Neuronal stem cell (in vitro differentiated cells): ENCODE data around the gene PFN1.
A peak's percentile ranks its signal among the peaks of the same experiment; 100 is the strongest.

Experiments
- DNase-seq: peaks from one replicate; pipeline ENCODE4 v3.0.0-alpha.2; 2013; ENCODE audit warnings: low spot score
- H2AFZ ChIP-seq: one replicate; pipeline ENCODE4 v1.6.1; 2013; ENCODE audit warnings: mild to moderate bottlenecking, low read length, inconsistent platforms
- H2AK5ac ChIP-seq: 2 replicates; pipeline ENCODE4 v1.6.1; 2013; ENCODE audit warnings: low read depth, mild to moderate bottlenecking, inconsistent platforms, low read length, moderate library complexity, mixed read lengths
- H2BK120ac ChIP-seq: 2 replicates; pipeline ENCODE4 v1.6.1; 2013; ENCODE audit warnings: low read depth, mild to moderate bottlenecking, inconsistent platforms, low read length, moderate library complexity, mixed read lengths
- H2BK12ac ChIP-seq: one replicate; pipeline ENCODE4 v1.6.1; 2013; ENCODE audit warnings: low read length, inconsistent platforms
- H2BK15ac ChIP-seq: 2 replicates; pipeline ENCODE4 v1.6.1; 2013; ENCODE audit warnings: mild to moderate bottlenecking, low read length, inconsistent platforms, mixed read lengths
- H2BK5ac ChIP-seq: one replicate; pipeline ENCODE4 v1.6.1; 2013; ENCODE audit warnings: inconsistent platforms, mild to moderate bottlenecking, low read length, moderate library complexity
- H3K14ac ChIP-seq: one replicate; pipeline ENCODE4 v1.6.1; 2013; ENCODE audit warnings: low read length, inconsistent platforms
- H3K18ac ChIP-seq: 2 replicates; pipeline ENCODE4 v1.6.1; 2013; ENCODE audit warnings: low read length, inconsistent platforms
- H3K23ac ChIP-seq: 2 replicates; pipeline ENCODE4 v1.6.1; 2013; ENCODE audit warnings: low read depth, mild to moderate bottlenecking, mixed read lengths, low read length, inconsistent platforms; ENCODE audit not compliant: poor library complexity
- H3K27ac ChIP-seq: replicated peaks from 3 replicates; pipeline ENCODE4 v1.5.1; 2013; ENCODE audit warnings: low read length, inconsistent platforms
- H3K27me3 ChIP-seq, 3 experiments: 2 replicates each; pipeline ENCODE4 v1.6.1; 2013; ENCODE audit warnings: low read length in 3 of 3, mild to moderate bottlenecking in 2 of 3, inconsistent platforms in 1 of 3, low read depth in 1 of 3, mixed read lengths in 1 of 3, moderate library complexity in 1 of 3; ENCODE audit not compliant: control insufficient read depth in 3 of 3, insufficient read depth in 3 of 3
- H3K36me3 ChIP-seq, 2 donors: replicated peaks in 1 of 2; 2 replicates each; pipeline ENCODE4 v1.6.1; 2013; ENCODE audit warnings: low read length in 2 of 2; ENCODE audit not compliant: control insufficient read depth in 2 of 2, insufficient read depth in 2 of 2
- H3K4ac ChIP-seq: 2 replicates; pipeline ENCODE4 v1.6.1; 2013; ENCODE audit warnings: inconsistent platforms, mild to moderate bottlenecking, low read length, moderate library complexity
- H3K4me1 ChIP-seq, 2 donors: 1 replicate in 1 of 2; 2 replicates in 1 of 2; pipeline ENCODE4 v1.6.1; 2013; ENCODE audit warnings: low read length in 2 of 2, low read depth in 1 of 2; ENCODE audit not compliant: control insufficient read depth in 2 of 2, insufficient read depth in 1 of 2
- H3K4me2 ChIP-seq: one replicate; pipeline ENCODE4 v1.6.1; 2013; ENCODE audit warnings: mild to moderate bottlenecking, low read length, inconsistent platforms; ENCODE audit not compliant: insufficient read depth, poor library complexity, severe bottlenecking
- H3K4me3 ChIP-seq, 2 donors: 2 replicates each; pipeline ENCODE4 v1.5.1; 2013; ENCODE audit warnings: low read length in 2 of 2, mild to moderate bottlenecking in 2 of 2, inconsistent platforms in 1 of 2, moderate library complexity in 1 of 2
- H3K79me1 ChIP-seq: one replicate; pipeline ENCODE4 v1.6.1; 2013; ENCODE audit warnings: low read depth, mild to moderate bottlenecking, inconsistent platforms, low read length, moderate library complexity
- H3K9ac ChIP-seq: one replicate; pipeline ENCODE4 v1.6.1; 2013; ENCODE audit warnings: mild to moderate bottlenecking, low read depth, low read length, inconsistent platforms; ENCODE audit not compliant: poor library complexity
- H3K9me3 ChIP-seq, 2 donors: replicated peaks in 1 of 2; 2 replicates each; pipeline versions ENCODE3 to v1.6.1; 2013; ENCODE audit warnings: low read length in 2 of 2, mild to moderate bottlenecking in 2 of 2, inconsistent platforms in 1 of 2, low read depth in 1 of 2, mixed read lengths in 1 of 2, moderate library complexity in 1 of 2; ENCODE audit not compliant: control insufficient read depth in 2 of 2, insufficient read depth in 1 of 2
- H4K8ac ChIP-seq: one replicate; pipeline ENCODE4 v1.6.1; 2013; ENCODE audit warnings: low read depth, mild to moderate bottlenecking, inconsistent platforms, low read length, moderate library complexity
- H4K91ac ChIP-seq: one replicate; pipeline ENCODE4 v1.6.1; 2013; ENCODE audit warnings: low read length, low read depth, mild to moderate bottlenecking, inconsistent platforms; ENCODE audit not compliant: poor library complexity
- WGBS, 2 donors: extraction: QIAGEN DNeasy Blood & Tissue Kit; methylation state at CpG; one replicate each; pipeline ENCODE4 v1.1.7; 2013; ENCODE audit warnings: missing lambda C conversion rate in 2 of 2, mixed read lengths in 1 of 2; ENCODE audit not compliant: insufficient read length in 2 of 2, insufficient replicate concordance in 1 of 2; ENCODE audit errors: extremely low coverage in 2 of 2; 5-methylcytosine and 5-hydroxymethylcytosine counted together

PFN1 gene

GRCh38 chr17:4935650-4936049 is 12.7 kb downstream of the PFN1 start:
- no peak overlapping the region for H2AK5ac ChIP-seq
- H2BK5ac ChIP-seq = no peak overlapping the region
- H3K4me3 ChIP-seq = no peak overlapping the region
- no peak overlapping the region for H3K18ac ChIP-seq
- H2BK12ac ChIP-seq = no peak overlapping the region
- no peak for DNase-seq
- H2BK15ac ChIP-seq = no peak overlapping the region
- H4K91ac ChIP-seq = no peak overlapping the region
- peaks cover 8% of the 10 kb centered on the region in 2 donors for H3K4me1 ChIP-seq
- H3K27ac ChIP-seq = no peak overlapping the region
- no peak overlapping the region for H3K23ac ChIP-seq
- no peak overlapping the region for H4K8ac ChIP-seq
- H3K36me3 ChIP-seq = peaks cover 18 to 34% of the 10 kb centered on the region in 2 donors
- no peak overlapping the region for H2BK120ac ChIP-seq
- H3K9me3 ChIP-seq = no peaks in the 10 kb centered on the region
- no peak overlapping the region for H3K4ac ChIP-seq
- H3K14ac ChIP-seq = no peak overlapping the region
- no peak overlapping the region for H2AFZ ChIP-seq
- peaks cover 14% of the 10 kb centered on the region for H3K79me1 ChIP-seq
- peak overlapping the region; percentile 61 for H3K9ac ChIP-seq
- H3K4me2 ChIP-seq = no peak overlapping the region
- H3K27me3 ChIP-seq = no peaks in the 10 kb centered on the region

GRCh38 chr17:4934173-4934979 is 14.0 kb downstream of the PFN1 start:
- peaks cover 8% of the 10 kb centered on the region in 2 donors for H3K4me1 ChIP-seq
- no peak overlapping the region for H2AFZ ChIP-seq
- no peak overlapping the region for H3K4ac ChIP-seq
- no peak overlapping the region for H3K9ac ChIP-seq
- no peak overlapping the region for H2BK15ac ChIP-seq
- H2BK12ac ChIP-seq = no peak overlapping the region
- no peak overlapping the region for H2BK120ac ChIP-seq
- no peak overlapping the region for H3K23ac ChIP-seq
- peaks cover 18 to 34% of the 10 kb centered on the region in 2 donors for H3K36me3 ChIP-seq
- no peaks in the 10 kb centered on the region for H3K9me3 ChIP-seq
- H3K4me2 ChIP-seq = no peak overlapping the region
- H4K91ac ChIP-seq = no peak overlapping the region
- no peak overlapping the region for H3K14ac ChIP-seq
- H3K27me3 ChIP-seq = no peaks in the 10 kb centered on the region
- WGBS, 2 donors = no CpG with 5 or more reads among the region's 14 CpGs
- H3K79me1 ChIP-seq = peaks cover 12% of the 10 kb centered on the region
- no peak for DNase-seq
- H3K4me3 ChIP-seq = no peak overlapping the region
- peak overlapping the region; percentile 63 for H3K18ac ChIP-seq
- H4K8ac ChIP-seq = no peak overlapping the region
- H2BK5ac ChIP-seq = no peak overlapping the region
- H2AK5ac ChIP-seq = no peak overlapping the region
- no peak overlapping the region for H3K27ac ChIP-seq

GRCh38 chr17:4933646-4934045 is 14.7 kb downstream of the PFN1 start:
- H2BK120ac ChIP-seq = no peak overlapping the region
- H3K23ac ChIP-seq = no peak overlapping the region
- no CpG with 5 or more reads among the region's 16 CpGs for WGBS, 2 donors
- H3K4me1 ChIP-seq = peaks cover 3% of the 10 kb centered on the region in 2 donors
- H3K4me2 ChIP-seq = no peak overlapping the region
- no peak overlapping the region for H4K8ac ChIP-seq
- H4K91ac ChIP-seq = no peak overlapping the region
- H2BK5ac ChIP-seq = no peak overlapping the region
- no peak overlapping the region for H2BK12ac ChIP-seq
- peaks cover 10% of the 10 kb centered on the region for H3K79me1 ChIP-seq
- H2AK5ac ChIP-seq = no peak overlapping the region
- H3K18ac ChIP-seq = no peak overlapping the region
- H3K36me3 ChIP-seq = peaks cover 18 to 33% of the 10 kb centered on the region in 2 donors
- H3K9me3 ChIP-seq = no peaks in the 10 kb centered on the region
- no peaks in the 10 kb centered on the region for H3K27me3 ChIP-seq
- H3K9ac ChIP-seq = no peak overlapping the region
- no peak overlapping the region for H3K14ac ChIP-seq
- H2BK15ac ChIP-seq = no peak overlapping the region
- H3K27ac ChIP-seq = no peak overlapping the region
- DNase-seq = no peak
- no peak overlapping the region for H3K4ac ChIP-seq
- H3K4me3 ChIP-seq = no peak overlapping the region
- H2AFZ ChIP-seq = no peak overlapping the region

GRCh38 chr17:4932756-4933155 is 15.6 kb downstream of the PFN1 start:
- no peak overlapping the region for H3K4me3 ChIP-seq
- no peak overlapping the region for H3K14ac ChIP-seq
- H2BK5ac ChIP-seq = peak overlapping the region; percentile 22
- H3K4me2 ChIP-seq = no peak overlapping the region
- no peak overlapping the region for H3K27ac ChIP-seq
- H2BK12ac ChIP-seq = no peak overlapping the region
- no peak overlapping the region for H3K23ac ChIP-seq
- no peak overlapping the region for H4K91ac ChIP-seq
- no peak overlapping the region for H2BK15ac ChIP-seq
- H4K8ac ChIP-seq = no peak overlapping the region
- H3K4me1 ChIP-seq = peaks cover 0 to 2% of the 10 kb centered on the region in 2 donors
- peak overlapping the region; percentile 72 for H3K9ac ChIP-seq
- no peak for DNase-seq
- H2AFZ ChIP-seq = no peak overlapping the region
- WGBS, 2 donors = no CpG with 5 or more reads among the region's 12 CpGs
- peak overlapping the region; percentile 17 for H3K18ac ChIP-seq
- H3K27me3 ChIP-seq = no peaks in the 10 kb centered on the region
- H2AK5ac ChIP-seq = no peak overlapping the region
- peaks cover 3% of the 10 kb centered on the region for H3K79me1 ChIP-seq
- no peak overlapping the region for H2BK120ac ChIP-seq
- H3K9me3 ChIP-seq = no peaks in the 10 kb centered on the region
- H3K36me3 ChIP-seq = peaks cover 11 to 24% of the 10 kb centered on the region in 2 donors
- no peak overlapping the region for H3K4ac ChIP-seq
